DND-41 (cell line): ENCODE results near the gene SPINT2.

ENCODE experiments used
- ATAC-seq: fragments of 200-7000 bp; cut with Tn5 transposase; 3 replicates; pipeline ENCODE4 v1.9.1; 2021; ENCODE audit warnings: low read depth; ENCODE audit not compliant: insufficient read depth
- DNase-seq: peaks from one replicate; pipeline ENCODE4 v3.0.0-alpha.2; 2020
- H2AFZ ChIP-seq: 2 replicates; pipeline ENCODE4 v1.6.0; 2012; ENCODE audit warnings: low read depth, low read length
- H3K27ac ChIP-seq: 2 replicates; pipeline ENCODE4 v1.5.1; 2012; ENCODE audit warnings: low read length, inconsistent platforms
- H3K27me3 ChIP-seq: fragments of 200-600 bp; sonication (generic); 2 replicates; pipeline ENCODE4 v1.6.0; 2012; ENCODE audit warnings: low read length, mild to moderate bottlenecking, inconsistent platforms; ENCODE audit not compliant: insufficient read depth, poor library complexity
- H3K36me3 ChIP-seq: 2 replicates; pipeline ENCODE4 v1.5.1; 2012; ENCODE audit warnings: low read length, inconsistent platforms; ENCODE audit not compliant: insufficient read depth
- H3K4me1 ChIP-seq: 2 replicates; pipeline ENCODE4 v1.5.1; 2012; ENCODE audit warnings: mild to moderate bottlenecking, low read length; ENCODE audit not compliant: insufficient read depth
- H3K4me2 ChIP-seq: 2 replicates; pipeline ENCODE4 v1.6.0; 2012; ENCODE audit warnings: mild to moderate bottlenecking, moderate library complexity, low read length, inconsistent platforms; ENCODE audit not compliant: insufficient read depth
- H3K4me3 ChIP-seq, 2 experiments: fragments of 200-600 bp in 1 of 2; shearing (Covaris generic) in 1 of 2; 2 replicates each; pipeline ENCODE4 v1.5.1; 2012 to 2016; ENCODE audit warnings: inconsistent platforms in 2 of 2, low read length in 2 of 2, mild to moderate bottlenecking in 2 of 2, low read depth in 1 of 2, moderate library complexity in 1 of 2
- H3K79me2 ChIP-seq: 2 replicates; pipeline ENCODE4 v1.6.0; 2012; ENCODE audit warnings: low read length, inconsistent platforms; ENCODE audit not compliant: insufficient read depth
- H3K9ac ChIP-seq: 2 replicates; pipeline ENCODE4 v1.6.0; 2012; ENCODE audit warnings: low read depth, mild to moderate bottlenecking, inconsistent platforms, low read length, moderate library complexity
- H3K9me3 ChIP-seq: 2 replicates; pipeline ENCODE4 v1.5.1; 2012; ENCODE audit warnings: low read length, moderate library complexity, mild to moderate bottlenecking, inconsistent platforms; ENCODE audit not compliant: insufficient read depth, severe bottlenecking
- H4K20me1 ChIP-seq: 2 replicates; pipeline ENCODE4 v1.6.0; 2012; ENCODE audit warnings: low read length; ENCODE audit not compliant: insufficient read depth
- EZH2 ChIP-seq: IDR thresholded peaks from 3 replicates; pipeline ENCODE4 v1.6.1; 2012; ENCODE audit warnings: borderline replicate concordance, low read depth, mild to moderate bottlenecking, moderate library complexity, low read length, inconsistent platforms; ENCODE audit not compliant: severe bottlenecking
- TF ChIP-seq, protein P1 (sequence below): IDR thresholded peaks from 2 replicates; pipeline ENCODE4 v1.5.1; 2012; ENCODE audit warnings: borderline replicate concordance, low read length, moderate library complexity, mild to moderate bottlenecking; ENCODE audit not compliant: poor library complexity, severe bottlenecking; ENCODE audit errors: extremely low read depth

The SPINT2 gene

DNA sequence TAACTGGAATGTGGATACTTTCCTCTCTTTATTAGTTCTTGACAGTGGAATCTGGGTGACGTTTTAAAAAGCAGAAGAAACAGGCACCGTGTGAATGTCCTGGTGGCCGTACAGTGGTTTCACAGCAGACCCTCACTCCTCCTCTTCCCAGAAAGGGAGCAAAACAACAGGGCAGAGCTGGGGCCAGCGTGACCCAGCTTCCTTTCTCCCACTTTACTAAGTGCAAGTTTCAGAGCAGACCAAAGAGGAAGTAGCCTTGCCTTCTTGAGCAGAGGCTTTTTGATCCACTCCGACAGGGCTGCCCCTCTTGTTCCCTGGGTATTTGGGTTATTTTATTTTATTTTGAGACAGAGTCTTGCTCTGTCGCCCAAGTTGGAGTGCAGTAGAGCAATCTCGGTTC, 20.0 kb downstream of the SPINT2 start:
- DNase-seq (no peak), ATAC-seq (no peak)
- no peak overlapping the region for H3K27ac ChIP-seq
- H3K9ac ChIP-seq: no peak overlapping the region
- TF ChIP-seq, protein P1, sequence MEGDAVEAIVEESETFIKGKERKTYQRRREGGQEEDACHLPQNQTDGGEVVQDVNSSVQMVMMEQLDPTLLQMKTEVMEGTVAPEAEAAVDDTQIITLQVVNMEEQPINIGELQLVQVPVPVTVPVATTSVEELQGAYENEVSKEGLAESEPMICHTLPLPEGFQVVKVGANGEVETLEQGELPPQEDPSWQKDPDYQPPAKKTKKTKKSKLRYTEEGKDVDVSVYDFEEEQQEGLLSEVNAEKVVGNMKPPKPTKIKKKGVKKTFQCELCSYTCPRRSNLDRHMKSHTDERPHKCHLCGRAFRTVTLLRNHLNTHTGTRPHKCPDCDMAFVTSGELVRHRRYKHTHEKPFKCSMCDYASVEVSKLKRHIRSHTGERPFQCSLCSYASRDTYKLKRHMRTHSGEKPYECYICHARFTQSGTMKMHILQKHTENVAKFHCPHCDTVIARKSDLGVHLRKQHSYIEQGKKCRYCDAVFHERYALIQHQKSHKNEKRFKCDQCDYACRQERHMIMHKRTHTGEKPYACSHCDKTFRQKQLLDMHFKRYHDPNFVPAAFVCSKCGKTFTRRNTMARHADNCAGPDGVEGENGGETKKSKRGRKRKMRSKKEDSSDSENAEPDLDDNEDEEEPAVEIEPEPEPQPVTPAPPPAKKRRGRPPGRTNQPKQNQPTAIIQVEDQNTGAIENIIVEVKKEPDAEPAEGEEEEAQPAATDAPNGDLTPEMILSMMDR: no peak
- no peaks in the 10 kb centered on the region for H3K27me3 ChIP-seq
- no peaks in the 10 kb centered on the region for H3K4me1 ChIP-seq
- no peaks in the 10 kb centered on the region for H4K20me1 ChIP-seq
- no peaks in the 10 kb centered on the region for H3K79me2 ChIP-seq
- no peaks in the 10 kb centered on the region for H3K9me3 ChIP-seq
- no peaks in the 10 kb centered on the region for H3K36me3 ChIP-seq
- no peak overlapping the region for H2AFZ ChIP-seq
- H3K4me2 ChIP-seq: no peak overlapping the region
- H3K4me3 ChIP-seq: no peak overlapping the region

- Histone ChIP-seq H3K9me3 (no peaks in the 10 kb centered on the region), H3K36me3 (no peaks in the 10 kb centered on the region), H3K4me1 (no peaks in the 10 kb centered on the region), H3K9ac (no peak overlapping the region), H4K20me1 (no peaks in the 10 kb centered on the region), H2AFZ (no peak overlapping the region), H3K27ac (no peak overlapping the region), H3K4me2 (no peak overlapping the region), H3K79me2 (no peaks in the 10 kb centered on the region), H3K27me3 (no peaks in the 10 kb centered on the region), H3K4me3 (no peak overlapping the region)
- ATAC-seq (no peak), DNase-seq (no peak)
- no peak for TF ChIP-seq EZH2
- TF ChIP-seq, protein P1: no peak
Observed at GRCh38 chr19:38285567-38285966, 21.2 kb downstream of the SPINT2 start.

- ATAC-seq (no peak), DNase-seq (no peak)
- TF ChIP-seq, protein P1: no peak
- no peak for TF ChIP-seq EZH2
- H3K4me1 ChIP-seq: no peaks in the 10 kb centered on the region
- no peaks in the 10 kb centered on the region for H4K20me1 ChIP-seq
- no peaks in the 10 kb centered on the region for H3K36me3 ChIP-seq
- no peaks in the 10 kb centered on the region for H3K27me3 ChIP-seq
- no peak overlapping the region for H3K9ac ChIP-seq
- no peak overlapping the region for H3K4me3 ChIP-seq
- no peak overlapping the region for H2AFZ ChIP-seq
- no peak overlapping the region for H3K4me2 ChIP-seq
- H3K9me3 ChIP-seq: no peaks in the 10 kb centered on the region
- H3K27ac ChIP-seq: no peak overlapping the region
- no peaks in the 10 kb centered on the region for H3K79me2 ChIP-seq
Observed at GRCh38 chr19:38287604-38288003, 23.2 kb downstream of the SPINT2 start.

GRCh38 chr19:38288123-38288855, 23.9 kb downstream of the SPINT2 start:
- no peaks in the 10 kb centered on the region for H3K4me1 ChIP-seq
- no peak overlapping the region for H3K27ac ChIP-seq
- no peak overlapping the region for H3K4me3 ChIP-seq
- no peaks in the 10 kb centered on the region for H3K36me3 ChIP-seq
- no peak overlapping the region for H2AFZ ChIP-seq
- no peak for ATAC-seq
- no peaks in the 10 kb centered on the region for H3K27me3 ChIP-seq
- no peaks in the 10 kb centered on the region for H3K79me2 ChIP-seq
- no peak overlapping the region for H3K4me2 ChIP-seq
- no peaks in the 10 kb centered on the region for H4K20me1 ChIP-seq
- TF ChIP-seq EZH2: no peak
- TF ChIP-seq, protein P1: no peak
- H3K9ac ChIP-seq: no peak overlapping the region
- no peak for DNase-seq
- no peaks in the 10 kb centered on the region for H3K9me3 ChIP-seq
